GM12865 (cell line): Measurements from ENCODE around the gene MCF2L2.
"Not testable (repeated sequence)": the region's sequence is repeated elsewhere in the genome, so short reads cannot be mapped to it uniquely, and the experiment has no call there.

Experiments used
- DNase-seq: peaks from one replicate; pipeline ENCODE4 v3.0.0; 2010; ENCODE audit warnings: low read depth
- H3K4me3 ChIP-seq: 2 replicates; pipeline ENCODE4 v1.5.1; 2011; ENCODE audit warnings: mild to moderate bottlenecking, low read depth, low read length, control low read depth
- CTCF ChIP-seq: IDR thresholded peaks from 2 replicates; pipeline ENCODE4 v1.5.1; 2011; ENCODE audit warnings: low read length, control low read depth, low read depth, inconsistent platforms; ENCODE audit not compliant: insufficient read depth; ENCODE audit errors: missing control alignments

MCF2L2 gene

GRCh38 chr3:183182073-183182472, 246.3 kb downstream of the MCF2L2 start:
- no peak for DNase-seq
- no peak for TF ChIP-seq CTCF
- no peak overlapping the region for H3K4me3 ChIP-seq

- DNase-seq = no peak
- no peak overlapping the region for H3K4me3 ChIP-seq
- TF ChIP-seq CTCF = no peak
Observed at GRCh38 chr3:183181606-183182005, 246.8 kb downstream of the MCF2L2 start.

- no peak overlapping the region for H3K4me3 ChIP-seq
- no peak for TF ChIP-seq CTCF
- no peak for DNase-seq
Observed at GRCh38 chr3:183180784-183181295, 247.6 kb downstream of the MCF2L2 start.

- H3K4me3 ChIP-seq = no peak overlapping the region
- no peak for TF ChIP-seq CTCF
- no peak for DNase-seq
Observed at GRCh38 chr3:183180110-183180783, 248.2 kb downstream of the MCF2L2 start.

- not testable (repeated sequence) for H3K4me3 ChIP-seq, DNase-seq
Observed at GRCh38 chr3:183179550-183179908, 248.9 kb downstream of the MCF2L2 start.

- peak overlapping the region; percentile 43 for H3K4me3 ChIP-seq
- DNase-seq = peak; percentile 32
- TF ChIP-seq CTCF = peak; percentile 17
Observed at GRCh38 chr3:183178833-183179549, 249.4 kb downstream of the MCF2L2 start.

GRCh38 chr3:183178512-183178832, 249.9 kb downstream of the MCF2L2 start:
- H3K4me3 ChIP-seq = peak overlapping the region; percentile 43
- DNase-seq = no peak
- no peak for TF ChIP-seq CTCF
